Stimulated activated CD8-positive, alpha-beta memory T cell treated with anti-CD3 and anti-CD28 coated beads, Interleukin-15, amount 100 ng/mL, for 48 hours (primary cell): ENCODE data around the gene TNRC6C.

Source experiments
- DNase-seq, 2 donors: peaks; one replicate each; pipeline ENCODE4 v3.0.0-alpha.2; 2020; ENCODE audit warnings: low read depth in 2 of 2

The TNRC6C gene

DNA sequence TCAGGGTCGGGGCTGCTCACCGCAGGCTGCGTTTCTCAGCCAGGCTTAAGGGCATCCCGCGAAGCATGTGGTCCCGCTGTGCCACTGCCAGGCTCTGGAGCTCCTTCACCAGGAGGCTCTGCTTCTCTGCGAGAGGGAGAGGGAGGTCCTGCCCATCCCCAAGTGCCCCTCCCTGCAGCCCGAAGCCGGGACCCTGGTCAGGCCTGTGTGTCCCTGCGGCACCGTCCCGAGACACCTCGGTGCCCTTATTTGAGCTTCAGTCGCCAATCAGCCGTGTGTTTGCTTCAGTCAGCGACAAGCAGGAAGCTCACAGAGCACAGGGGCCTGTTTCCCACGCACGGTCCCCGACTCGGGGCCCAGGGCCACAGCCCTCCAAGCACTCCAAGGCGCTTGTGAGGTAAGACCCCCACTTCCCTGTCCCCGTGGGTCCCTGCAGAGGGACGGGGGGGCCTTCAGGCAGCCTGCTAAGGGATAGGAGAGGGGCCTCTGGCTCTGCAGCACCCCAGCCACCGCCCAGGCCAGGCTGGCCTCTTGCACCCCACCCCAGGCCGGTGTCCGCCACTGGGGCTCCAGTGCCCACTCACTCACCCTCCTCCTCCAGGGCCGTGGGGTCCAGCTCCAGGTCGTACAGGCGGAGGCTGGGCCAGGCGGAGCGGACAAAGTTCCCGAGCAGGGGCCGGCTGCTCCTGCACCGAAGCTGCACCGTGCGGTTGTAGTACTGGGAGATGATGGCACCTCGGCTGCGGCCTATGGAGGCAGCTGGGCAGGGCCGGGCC is 166.8 kb downstream of the TNRC6C start:
- no peak for DNase-seq

DNA sequence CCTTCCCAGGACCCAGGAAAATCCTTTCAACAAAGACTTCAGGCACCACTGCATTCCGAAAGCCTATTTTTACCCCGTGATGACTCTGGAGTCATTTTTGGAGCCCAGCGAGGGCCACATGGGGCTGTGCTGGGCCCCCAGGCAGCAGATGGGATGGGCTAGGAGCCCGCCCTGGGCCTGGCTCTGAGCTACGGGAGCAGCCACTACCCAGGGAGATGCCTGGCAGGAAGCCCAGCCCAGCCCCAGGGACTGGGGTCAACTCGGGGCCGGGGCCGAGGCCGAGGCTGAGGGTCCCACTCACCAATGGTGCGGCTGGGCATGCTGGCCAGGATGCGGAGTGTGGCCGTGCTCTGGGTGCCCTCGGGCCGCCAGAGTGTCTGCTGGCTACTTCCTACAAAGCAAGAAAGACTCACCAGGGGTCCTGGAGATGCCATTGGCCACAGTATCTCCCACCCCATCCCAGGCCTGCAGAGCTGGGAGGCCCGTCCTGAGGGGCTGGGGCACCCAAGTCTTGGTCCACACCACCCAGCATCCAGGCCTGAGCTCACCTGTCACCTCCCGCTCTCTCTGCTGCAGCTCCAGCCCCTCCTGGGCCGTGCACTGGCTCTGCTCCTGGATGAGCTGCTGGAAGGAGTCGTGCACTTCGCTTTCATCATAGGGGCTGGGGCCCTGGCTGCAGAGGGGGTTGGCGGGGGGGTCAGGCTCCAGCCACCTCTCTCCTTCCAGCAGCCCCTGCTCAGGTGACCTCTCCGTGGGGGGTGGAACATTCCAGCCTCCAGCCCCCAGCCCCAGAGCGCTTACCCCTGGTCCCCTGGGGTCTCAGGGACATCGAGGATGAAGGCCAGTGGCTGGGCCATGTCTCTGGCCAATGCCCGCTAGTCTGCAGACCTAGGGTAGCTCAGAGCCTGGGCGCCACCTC is 167.7 kb downstream of the TNRC6C start:
- DNase-seq: no peak

DNA sequence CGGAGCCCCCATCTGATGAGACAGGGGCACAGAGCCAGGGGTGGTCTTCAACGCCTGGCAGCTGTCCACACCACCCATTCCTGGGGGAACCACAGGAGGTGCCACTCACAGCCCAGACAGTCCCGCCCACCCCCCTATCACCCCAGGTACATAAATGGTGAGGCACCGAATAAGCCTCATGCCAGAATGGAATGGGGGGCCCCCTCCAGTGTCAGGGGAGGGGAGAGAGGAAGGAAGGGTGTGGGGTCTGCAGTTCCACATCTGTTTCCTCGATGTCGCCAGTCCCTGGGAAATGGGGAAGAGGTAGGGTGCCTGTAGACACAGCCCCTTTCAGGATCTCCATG is 168.4 kb downstream of the TNRC6C start:
- DNase-seq: no peak

DNA sequence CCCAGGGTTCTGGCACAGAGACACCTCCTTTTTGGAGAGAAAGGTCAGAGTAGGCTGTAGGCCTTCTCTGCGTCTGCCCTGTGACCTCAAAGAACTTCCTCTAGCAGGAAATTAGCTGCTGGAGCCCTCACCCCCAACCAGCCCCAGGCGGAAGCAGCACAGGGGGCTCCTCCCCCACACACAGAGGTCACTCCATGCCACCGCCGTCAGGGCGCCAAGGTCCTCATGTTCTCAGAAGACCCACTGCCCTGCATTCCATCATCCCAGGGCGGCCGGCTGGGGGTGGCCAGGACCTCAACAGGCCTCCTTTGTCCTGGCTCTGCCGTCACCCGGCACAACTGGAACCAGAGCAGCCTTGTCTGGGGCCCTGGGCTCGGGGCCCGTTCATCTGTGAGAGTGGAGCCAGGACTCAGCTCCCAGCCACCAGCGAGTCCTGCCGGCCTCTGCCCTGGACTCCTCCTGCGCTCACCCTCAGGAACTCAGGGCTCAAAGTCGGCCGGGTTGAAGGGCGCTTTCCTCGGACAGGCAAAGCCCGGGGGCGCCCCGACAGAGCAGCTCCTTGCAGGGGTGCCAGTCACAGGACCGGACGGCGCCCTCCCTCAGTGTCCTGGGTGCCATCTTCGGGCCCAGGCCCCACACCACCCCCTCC is 168.9 kb downstream of the TNRC6C start:
- peak; percentile 52 to 67 for DNase-seq

DNA sequence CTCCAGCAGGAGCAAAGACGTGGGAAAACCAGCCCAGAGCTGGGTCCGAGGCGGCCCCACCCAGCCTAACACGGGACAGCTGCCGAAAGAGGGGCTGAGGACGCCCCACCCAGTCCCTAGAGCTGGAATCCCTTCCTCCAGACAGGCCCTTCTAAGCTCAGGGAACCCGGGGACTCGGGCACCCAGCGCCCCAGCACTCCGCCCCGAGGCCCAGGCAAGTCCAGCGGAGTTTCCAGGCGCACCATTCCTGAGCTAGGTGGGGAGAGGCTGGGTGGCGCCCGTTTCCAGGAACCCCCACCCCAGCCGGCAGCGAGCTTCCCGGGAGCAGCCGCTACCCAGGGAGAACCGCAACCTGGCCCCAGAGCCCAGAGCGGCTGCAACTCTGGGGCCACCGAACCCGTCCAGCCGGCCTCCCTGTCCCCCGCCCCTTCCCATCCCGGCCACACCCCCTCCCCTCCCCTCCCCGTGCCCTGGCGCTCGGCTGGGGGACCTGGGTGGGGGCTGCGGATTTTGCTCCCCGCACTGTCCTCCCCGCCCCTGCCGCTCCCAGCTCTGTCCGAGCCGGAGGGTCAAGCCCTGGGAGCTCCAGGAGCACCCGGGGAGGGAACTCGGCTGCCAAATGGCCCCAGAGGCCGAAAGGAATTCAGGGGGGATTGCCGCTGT is 169.5 kb downstream of the TNRC6C start:
- DNase-seq: no peak

DNA sequence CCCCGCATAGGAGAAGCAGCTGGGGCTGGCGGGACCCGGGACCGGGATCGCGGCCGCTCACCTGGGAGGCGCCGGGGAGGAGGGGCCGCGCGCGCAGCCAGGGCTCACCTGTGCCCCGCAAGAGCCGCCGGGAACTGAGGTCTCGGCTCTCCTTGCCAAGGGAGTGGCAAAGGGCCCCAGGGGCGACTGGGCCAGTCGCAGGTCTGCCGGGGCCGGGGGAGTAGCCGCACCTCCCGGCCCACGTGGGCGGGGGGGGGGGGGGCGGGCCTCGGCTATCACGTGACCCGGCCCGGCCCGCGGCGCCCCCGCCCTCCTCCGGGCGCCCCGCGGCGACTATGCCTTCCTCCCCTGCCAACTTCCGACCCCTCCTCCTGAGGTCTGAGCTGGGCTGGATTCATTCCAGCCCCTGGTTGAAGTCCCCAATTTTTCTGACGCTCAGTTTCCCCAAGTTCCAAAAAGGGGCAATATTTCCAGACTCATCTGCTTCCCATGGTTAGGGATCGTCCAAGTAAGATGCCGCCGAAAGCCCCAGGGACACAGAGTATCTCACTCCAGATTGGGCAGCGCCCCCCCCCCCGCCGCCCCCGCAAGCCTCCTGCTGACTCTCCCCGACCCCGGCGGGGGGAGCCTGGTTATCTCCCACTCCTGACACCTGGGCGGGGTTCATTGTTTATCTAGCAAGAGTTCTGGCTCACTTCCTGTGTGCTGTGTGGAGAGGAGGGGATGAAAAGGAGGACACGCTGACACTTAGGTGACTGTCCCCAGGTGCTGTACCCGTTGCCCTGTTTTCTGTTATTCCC is 170.2 kb downstream of the TNRC6C start, which contains the start of gene TMC6:
Gene TMC6 (minus strand): TSS at position 205 of the 800 bp plus-strand sequence. CDS start 1,923 bp downstream, outside the sequence.
- DNase-seq: peak in 1 of 2 donors; percentile 50

DNA sequence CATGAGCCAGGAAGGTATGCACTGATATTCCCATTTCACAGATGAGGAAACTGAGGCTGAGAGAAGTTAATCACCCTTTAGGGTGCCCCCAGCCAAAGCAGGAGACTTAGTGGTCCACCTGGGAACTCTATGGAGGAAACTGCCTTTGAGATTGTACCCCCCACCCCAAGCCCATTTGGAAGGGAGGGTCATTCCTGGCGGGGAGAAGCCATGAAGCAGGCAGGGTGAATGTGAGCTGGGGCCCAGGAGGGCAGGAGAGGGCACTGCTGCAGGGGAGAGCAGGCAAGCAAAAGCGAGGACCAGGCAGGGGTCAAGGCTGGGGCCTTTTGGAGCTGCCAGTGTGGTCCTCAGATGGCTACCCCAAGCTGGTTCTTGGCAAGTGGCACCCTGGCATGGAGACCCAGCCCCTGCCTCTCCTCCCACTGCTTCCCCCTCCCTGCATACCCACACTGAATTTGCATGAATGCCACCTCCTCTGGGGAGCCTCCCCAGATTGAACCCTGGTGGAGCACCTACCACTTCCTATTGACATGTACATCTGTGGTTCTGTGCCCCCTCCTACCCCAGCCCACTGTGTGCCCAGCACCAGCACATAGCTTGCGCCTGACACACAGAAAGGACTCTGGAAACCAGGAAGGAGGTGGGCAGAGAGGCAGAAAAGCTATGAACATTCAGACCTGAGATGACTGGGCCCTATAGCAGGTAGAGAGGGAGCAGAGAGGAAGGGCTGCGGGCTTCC is 171.0 kb downstream of the TNRC6C start:
- DNase-seq: no peak

DNA sequence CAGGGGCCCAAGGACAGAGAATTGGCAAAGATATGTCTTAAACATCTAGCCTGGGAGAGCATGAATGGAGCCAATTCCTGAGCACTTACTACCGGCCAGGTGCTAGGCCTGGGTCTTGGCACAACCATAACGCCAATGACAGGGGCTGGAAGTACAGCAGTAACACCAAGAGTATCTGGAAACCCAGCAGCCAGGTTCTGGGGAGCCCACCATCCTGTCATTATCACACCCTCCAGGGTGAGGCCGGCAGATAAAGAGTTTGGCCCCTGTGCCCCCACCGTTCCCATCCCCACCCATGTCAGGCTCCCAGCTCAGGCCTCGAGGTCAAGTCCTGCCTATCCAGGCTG is 171.6 kb downstream of the TNRC6C start:
- DNase-seq: no peak

DNA sequence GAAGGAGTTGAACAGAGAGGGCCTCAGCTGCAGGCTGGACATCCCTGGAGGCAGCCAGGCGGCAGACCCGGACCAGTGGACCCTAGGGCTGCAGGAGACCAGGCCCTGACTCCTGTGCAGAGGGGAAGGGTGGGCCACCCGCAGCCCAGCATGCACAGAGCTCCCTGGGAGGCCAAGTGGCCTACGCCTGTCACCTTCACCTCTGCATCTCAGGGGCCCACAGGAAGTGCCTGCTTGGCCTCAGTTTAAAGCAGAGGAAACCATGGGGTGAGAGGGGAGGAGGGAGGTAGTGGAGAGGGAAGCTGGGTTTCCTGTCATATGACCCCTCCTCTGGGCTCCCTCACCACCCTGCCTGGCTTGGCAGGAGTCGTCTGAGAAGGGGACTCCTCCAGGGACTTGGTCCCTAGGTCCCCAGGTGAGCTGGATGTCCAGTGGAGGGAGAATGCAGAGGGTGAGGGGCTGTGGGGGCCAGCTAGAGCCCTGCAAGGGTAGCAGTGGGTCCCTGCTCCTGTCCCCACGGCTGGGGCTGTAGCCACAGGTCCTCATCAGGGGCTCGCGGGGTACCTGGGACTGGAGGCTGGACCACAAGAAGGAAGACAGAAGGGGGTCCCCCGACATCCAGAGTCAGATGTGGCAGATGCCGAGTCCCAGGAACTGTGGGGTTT is 172.1 kb downstream of the TNRC6C start, which contains the start of gene TMC8:
Gene TMC8 (plus strand): TSS at position 335 of the 665 bp plus-strand sequence. CDS start 818 bp downstream, outside the sequence.
- DNase-seq: peak; percentile 62 to 73

DNA sequence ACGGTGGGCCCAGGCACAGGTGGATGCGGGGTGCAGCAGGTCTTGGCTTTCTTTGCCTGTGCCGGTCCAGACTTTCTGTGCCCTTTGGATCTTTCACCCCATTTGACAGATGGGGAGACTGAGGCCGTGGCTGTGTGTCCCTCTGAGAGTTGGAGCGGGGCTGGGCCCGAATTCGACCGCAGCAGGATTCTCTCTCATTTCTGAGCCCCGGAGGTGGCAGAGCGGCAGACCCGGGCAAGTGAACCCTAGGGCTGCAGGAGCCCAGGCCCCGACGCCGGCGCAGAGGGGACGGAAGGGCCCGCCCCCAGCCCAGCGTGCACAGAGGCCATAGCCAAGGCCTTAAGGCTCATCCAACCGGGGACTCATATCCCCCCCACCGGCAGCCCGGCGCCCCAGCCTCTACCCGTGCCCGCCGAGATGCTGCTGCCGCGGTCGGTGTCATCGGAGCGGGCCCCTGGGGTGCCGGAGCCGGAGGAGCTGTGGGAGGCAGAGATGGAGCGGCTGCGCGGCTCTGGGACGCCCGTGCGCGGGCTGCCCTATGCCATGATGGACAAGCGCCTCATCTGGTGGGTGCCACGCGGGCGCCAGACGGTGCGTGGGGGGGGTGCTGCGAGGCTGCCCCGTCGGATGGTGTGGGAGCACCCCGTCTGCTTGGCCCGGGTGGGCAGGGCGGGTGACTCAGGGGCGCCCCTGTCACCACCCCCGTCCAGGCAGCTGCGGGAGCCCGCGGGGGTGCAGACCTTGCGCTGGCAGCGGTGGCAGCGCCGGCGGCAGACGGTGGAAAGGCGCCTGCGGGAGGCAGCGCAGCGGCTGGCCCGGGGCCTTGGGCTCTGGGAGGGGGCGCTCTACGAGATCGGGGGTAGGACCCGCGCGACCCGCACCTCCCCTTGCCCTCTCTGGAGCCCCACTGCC is 172.9 kb downstream of the TNRC6C start:
- peak; percentile 48 to 54 for DNase-seq

DNA sequence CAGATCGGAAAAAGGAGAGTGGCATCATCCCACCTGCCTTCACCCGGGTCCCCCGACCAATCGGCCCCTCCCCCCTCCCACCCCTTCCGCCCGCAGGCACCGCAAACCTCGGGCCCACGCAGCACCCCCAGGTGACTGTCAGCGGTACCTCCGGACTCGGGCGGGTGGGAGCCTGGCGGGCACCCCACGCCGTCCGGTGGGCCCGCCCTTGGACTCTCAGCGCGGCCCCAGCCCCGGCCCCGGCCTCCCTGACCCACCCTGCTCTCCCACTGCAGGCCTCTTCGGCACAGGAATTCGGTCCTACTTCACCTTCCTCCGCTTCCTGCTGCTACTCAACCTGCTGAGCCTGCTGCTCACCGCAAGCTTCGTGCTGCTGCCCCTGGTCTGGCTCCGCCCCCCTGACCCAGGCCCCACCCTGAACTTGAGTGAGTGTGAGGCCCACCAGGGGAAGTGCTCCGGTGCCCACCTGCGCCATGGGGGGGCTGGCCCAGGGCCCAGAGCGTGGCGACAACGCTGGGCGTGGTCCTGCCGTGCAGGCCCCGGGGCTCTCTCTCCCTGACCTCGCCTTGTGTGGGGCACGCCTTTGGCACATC is 173.7 kb downstream of the TNRC6C start:
- peak; percentile 69 to 71 for DNase-seq

DNA sequence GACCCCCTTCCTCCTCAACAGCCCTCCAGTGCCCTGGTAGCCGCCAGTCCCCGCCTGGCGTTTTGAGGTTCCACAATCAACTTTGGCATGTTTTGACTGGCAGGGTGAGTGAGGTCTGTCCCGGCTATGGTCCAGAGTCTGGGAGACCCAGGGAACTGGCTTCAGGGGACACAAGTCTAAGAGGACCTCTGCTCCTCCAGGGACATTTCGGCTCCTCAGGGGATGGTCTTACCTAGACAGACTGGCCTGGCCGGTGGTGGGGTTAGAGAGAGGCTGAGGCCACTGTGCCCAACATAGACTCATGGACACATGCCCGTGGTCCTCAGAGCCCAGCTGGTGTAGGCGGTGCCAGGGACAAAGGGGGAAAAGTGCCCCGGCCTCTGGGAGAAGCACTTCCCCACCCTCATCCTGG is 174.3 kb downstream of the TNRC6C start:
- no peak for DNase-seq

DNA sequence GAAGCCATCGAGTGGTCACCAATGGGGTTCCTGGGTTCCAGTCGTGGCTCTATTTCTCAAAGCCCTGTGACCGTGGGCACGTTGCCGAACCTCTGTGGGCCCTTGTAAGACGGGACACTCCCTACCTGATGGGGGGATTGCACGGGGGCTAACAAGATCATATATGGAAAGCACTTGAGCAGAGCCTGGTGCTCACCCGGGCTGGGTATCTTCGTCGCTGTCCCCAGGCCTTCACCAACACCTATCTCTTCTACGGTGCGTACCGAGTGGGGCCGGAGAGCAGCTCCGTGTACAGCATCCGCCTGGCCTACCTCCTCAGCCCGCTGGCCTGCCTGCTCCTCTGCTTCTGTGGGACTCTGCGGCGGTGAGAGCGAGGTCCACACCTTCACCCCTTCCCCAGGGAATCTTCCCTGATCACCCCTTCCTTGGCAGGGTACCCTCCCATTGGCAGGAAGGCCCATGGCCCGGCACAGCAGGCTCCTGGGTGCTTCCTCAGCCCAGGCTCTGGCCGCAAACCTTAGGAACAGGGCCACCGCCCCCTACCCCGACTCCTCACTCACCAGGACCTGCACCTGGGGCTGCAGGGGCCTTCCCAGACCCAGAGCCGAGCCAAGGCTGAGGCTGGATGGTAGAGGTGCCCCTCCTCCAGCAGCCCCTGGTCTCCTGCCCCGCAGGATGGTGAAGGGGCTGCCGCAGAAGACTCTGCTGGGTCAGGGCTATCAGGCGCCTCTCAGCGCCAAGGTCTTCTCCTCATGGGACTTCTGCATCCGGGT is 174.9 kb downstream of the TNRC6C start:
- no peak for DNase-seq

DNA sequence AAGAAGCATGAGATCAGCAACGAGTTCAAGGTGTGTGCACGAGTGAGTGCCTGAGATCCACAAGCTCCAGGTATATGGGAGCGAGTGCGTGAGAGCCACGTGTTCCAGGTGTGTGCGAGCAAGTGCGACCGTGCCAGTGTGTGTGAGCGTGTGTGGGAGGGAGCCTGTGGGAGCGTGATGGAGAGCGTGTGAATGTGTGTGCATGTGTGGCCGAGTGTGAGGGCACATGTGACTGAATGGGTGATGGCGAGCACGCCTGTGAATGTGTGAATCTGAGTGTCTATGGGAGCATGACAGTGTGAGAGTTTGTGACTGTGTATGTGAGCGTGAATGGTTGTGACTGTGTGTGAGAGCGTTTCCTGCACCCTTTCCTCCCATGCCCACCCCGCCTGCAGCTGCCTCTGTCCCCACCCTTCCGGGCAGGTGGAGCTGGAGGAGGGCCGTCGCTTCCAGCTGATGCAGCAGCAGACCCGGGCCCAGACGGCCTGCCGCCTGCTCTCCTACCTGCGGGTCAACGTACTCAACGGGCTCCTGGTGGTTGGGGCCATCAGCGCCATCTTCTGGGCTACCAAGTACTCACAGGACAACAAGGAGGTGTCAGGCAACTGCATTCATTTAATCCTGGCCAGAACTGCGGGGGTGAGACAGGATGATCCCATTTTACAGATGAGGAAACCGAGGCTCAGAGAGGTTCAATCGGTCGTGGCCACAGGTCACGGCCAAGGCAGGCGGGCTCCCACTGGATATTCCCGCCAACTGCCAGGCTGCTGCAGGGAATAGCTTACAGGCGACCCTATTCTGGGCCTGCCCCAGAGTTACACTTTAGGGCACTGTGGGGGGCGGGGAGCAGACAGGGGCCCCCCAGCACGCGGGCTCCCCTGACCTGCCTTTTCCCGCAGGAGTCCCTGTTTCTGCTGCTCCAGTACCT is 175.7 kb downstream of the TNRC6C start:
- peak; percentile 53 to 56 for DNase-seq

DNA sequence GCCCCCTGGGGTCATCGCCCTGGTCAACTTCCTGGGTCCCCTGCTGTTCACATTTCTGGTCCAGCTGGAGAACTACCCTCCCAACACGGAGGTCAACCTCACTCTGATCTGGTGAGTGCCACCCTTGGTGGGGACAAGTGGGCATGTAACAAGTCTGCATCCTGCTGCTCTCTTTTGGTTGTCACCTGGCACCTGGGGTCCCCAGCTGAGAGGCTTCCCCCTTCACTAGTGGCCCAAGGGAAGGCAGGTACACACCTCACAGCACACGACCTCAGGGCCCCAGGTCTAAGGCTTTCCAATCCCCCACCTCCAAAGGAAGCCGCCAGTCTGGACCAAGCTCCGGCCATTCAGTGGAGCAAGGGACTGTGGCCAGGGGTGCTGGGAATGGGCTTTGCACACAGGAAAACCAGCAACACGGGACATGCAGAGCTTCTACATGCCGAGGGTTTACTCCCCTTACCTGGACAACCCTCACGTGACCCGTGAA is 176.4 kb downstream of the TNRC6C start:
- DNase-seq: no peak
